Endothelial cell of umbilical vein (primary cell): Measurements from ENCODE around the gene SCRN3. TPM values are rescaled to one million over a fixed set of nuclear protein-coding genes. Genes with fewer than 3 reads are reported as not detected.
"Not testable (repeated sequence)": the region's sequence is repeated elsewhere in the genome, so short reads cannot be mapped to it uniquely, and the experiment has no call there.

Experiments
- BruUV-seq: library from RNA; stranded (reverse); fragments of 400-500 nt; replicated peaks from 2 replicates; lab custom pipeline; 2021; lab: Mats Ljungman, UMichigan
- CTCF ChIA-PET: fragments of 300-600, 350-600 bp; sonication (Branson Sonifier 250); formaldehyde crosslinking; loops from one replicate; lab custom pipeline; 2021; ENCODE audit warnings: antibody characterized with exemption, inconsistent platforms; lab: Charles Lee
- POLR2A ChIA-PET: fragments of 300-600, 350-600 bp; sonication (Branson Sonifier 250); formaldehyde crosslinking; loops from one replicate; lab custom pipeline; 2021; ENCODE audit warnings: antibody characterized with exemption, inconsistent platforms; lab: Charles Lee
- DNase-seq: peaks from one replicate; pipeline ENCODE4 v3.0.0-alpha.2; 2011; ENCODE audit warnings: low read depth, low spot score
- FAIRE-seq: peaks from 2 replicates; lab custom pipeline; 2011; peaks lifted over from hg19 to GRCh38; lab: Jason Lieb, UNC
- H2AFZ ChIP-seq: 2 replicates; pipeline ENCODE4 v1.6.0; 2012; ENCODE audit warnings: low read depth, low read length, control low read depth, inconsistent platforms
- H3K27ac ChIP-seq: 2 replicates; pipeline ENCODE4 v1.5.1; 2011; ENCODE audit warnings: low read depth, mild to moderate bottlenecking, control low read depth, low read length, moderate library complexity; ENCODE audit not compliant: insufficient read depth
- H3K27me3 ChIP-seq, 2 experiments: 2 replicates each; pipeline versions ENCODE4 v1.6.0 to v1.6.1; 2011; ENCODE audit warnings: low read length in 2 of 2, mixed read lengths in 1 of 2; ENCODE audit not compliant: control insufficient read depth in 2 of 2, insufficient read depth in 2 of 2
- H3K36me3 ChIP-seq, 2 experiments: 2 replicates in 1 of 2; 3 replicates in 1 of 2; pipeline ENCODE4 v1.5.1; 2011; ENCODE audit warnings: low read length in 2 of 2, mild to moderate bottlenecking in 1 of 2, moderate library complexity in 1 of 2; ENCODE audit not compliant: control insufficient read depth in 2 of 2, insufficient read depth in 2 of 2; ENCODE audit errors: extremely low read depth in 1 of 2
- H3K4me1 ChIP-seq: 3 replicates; pipeline ENCODE4 v1.5.1; 2011; ENCODE audit warnings: mild to moderate bottlenecking, low read length; ENCODE audit not compliant: control insufficient read depth, insufficient read depth; ENCODE audit errors: extremely low read depth
- H3K4me2 ChIP-seq: 2 replicates; pipeline ENCODE4 v1.6.1; 2011; ENCODE audit warnings: low read length, control low read depth, mixed read lengths; ENCODE audit not compliant: insufficient read depth
- H3K4me3 ChIP-seq, 3 experiments: fragments of 200-600 bp in 1 of 3; sonication (generic), shearing (Covaris generic) in 1 of 3; replicated peaks in 1 of 3; 2 replicates each; pipeline ENCODE4 v1.5.1; 2011 to 2016; ENCODE audit warnings: control low read depth in 3 of 3, low read length in 3 of 3, mild to moderate bottlenecking in 2 of 3, inconsistent platforms in 1 of 3, low read depth in 1 of 3, moderate library complexity in 1 of 3; ENCODE audit not compliant: insufficient read depth in 1 of 3
- H3K79me2 ChIP-seq: 2 replicates; pipeline ENCODE4 v1.6.0; 2012; ENCODE audit warnings: low read length, inconsistent platforms; ENCODE audit not compliant: control insufficient read depth, insufficient read depth
- H3K9ac ChIP-seq: replicated peaks from 2 replicates; pipeline ENCODE3; 2011; ENCODE audit warnings: low read length, control low read depth; ENCODE audit not compliant: insufficient read depth; ENCODE audit errors: extremely low read depth
- H3K9me1 ChIP-seq: replicated peaks from 3 replicates; pipeline ENCODE4 v1.6.0; 2011; ENCODE audit warnings: mild to moderate bottlenecking, low read length; ENCODE audit not compliant: control insufficient read depth, insufficient read depth; ENCODE audit errors: extremely low read depth
- H3K9me3 ChIP-seq: replicated peaks from 2 replicates; pipeline ENCODE4 v1.5.1; 2012; ENCODE audit warnings: low read length, inconsistent platforms; ENCODE audit not compliant: control insufficient read depth, insufficient read depth
- H4K20me1 ChIP-seq: replicated peaks from 2 replicates; pipeline ENCODE3; 2011; ENCODE audit warnings: mild to moderate bottlenecking, low read length; ENCODE audit not compliant: control insufficient read depth, insufficient read depth; ENCODE audit errors: extremely low read depth
- FOS ChIP-seq: IDR thresholded peaks from 2 replicates; pipeline ENCODE4 v1.6.1; 2011; ENCODE audit warnings: mild to moderate bottlenecking, low read length, moderate library complexity, borderline replicate concordance; ENCODE audit not compliant: insufficient read depth
- GATA2 ChIP-seq: IDR thresholded peaks from 2 replicates; pipeline ENCODE4 v1.7.0; 2011; ENCODE audit warnings: low read depth, mild to moderate bottlenecking, moderate library complexity, mixed read lengths, low read length; ENCODE audit not compliant: insufficient read length, insufficient read depth
- JUN ChIP-seq: IDR thresholded peaks from 2 replicates; pipeline ENCODE4 v1.6.1; 2011; ENCODE audit warnings: borderline replicate concordance, low read depth; ENCODE audit not compliant: insufficient read length, insufficient read depth
- POLR2A ChIP-seq: IDR thresholded peaks from 2 replicates; pipeline ENCODE4 v1.6.1; 2012; ENCODE audit warnings: low read depth, mild to moderate bottlenecking, control low read depth, low read length
- POLR2AphosphoS5 ChIP-seq: IDR thresholded peaks from 2 replicates; pipeline ENCODE4 v1.6.1; 2012; ENCODE audit warnings: low read depth, mild to moderate bottlenecking, control low read depth, low read length, moderate library complexity; ENCODE audit not compliant: insufficient read depth
- dilution Hi-C: fragments of 300-500 bp; cut with MboI; formaldehyde crosslinking; loops from one replicate; pipeline ENCODE4 v1.15.0; 2019; ENCODE audit warnings: low sequenced_read_pairs; ENCODE audit not compliant: extremely low pct_ligation_motif_present
- intact Hi-C: fragments of 100-400 bp; cut with micrococcal nuclease; formaldehyde crosslinking; loops from one replicate; pipeline ENCODE4 v1.10.0; 2022
- polyA plus RNA-seq, 4 experiments: library from polyadenylated mRNA; depleted of rRNA in 3 of 4; stranded (reverse) in 3 of 4; unstranded in 1 of 4; fragments of >200 nt; gene quantifications; 2 replicates each; pipeline versions ENCODE4 v1.2.1 to v1.2.3, GENCODE V29; 2011 to 2012; ENCODE audit warnings: missing spikeins in 1 of 4
- total RNA-seq: library from RNA; stranded (reverse); gene quantifications from 2 replicates; pipeline ENCODE4 v1.2.3, GENCODE V29; 2021
- TF ChIP-seq, protein P1 (sequence below), 2 donors: IDR thresholded peaks; 1 replicate in 1 of 2; 2 replicates in 1 of 2; pipeline ENCODE4 v1.5.1; 2011; ENCODE audit warnings: low read length in 2 of 2, mild to moderate bottlenecking in 2 of 2, moderate library complexity in 2 of 2, control low read depth in 1 of 2, inconsistent platforms in 1 of 2, low read depth in 1 of 2; ENCODE audit not compliant: insufficient read depth in 1 of 2; ENCODE audit errors: extremely low read depth in 1 of 2
- TF ChIP-seq, protein P2 (sequence below): IDR thresholded peaks from 2 replicates; pipeline ENCODE4 v1.6.1; 2011; ENCODE audit not compliant: insufficient read depth, insufficient read length

SCRN3 gene
- total and polyA plus RNA-seq, 2 donors (not counting 3 experiments of a cell fraction or from before 2014, with no cell fraction given): 10.7 to 24.0 TPM

DNA sequence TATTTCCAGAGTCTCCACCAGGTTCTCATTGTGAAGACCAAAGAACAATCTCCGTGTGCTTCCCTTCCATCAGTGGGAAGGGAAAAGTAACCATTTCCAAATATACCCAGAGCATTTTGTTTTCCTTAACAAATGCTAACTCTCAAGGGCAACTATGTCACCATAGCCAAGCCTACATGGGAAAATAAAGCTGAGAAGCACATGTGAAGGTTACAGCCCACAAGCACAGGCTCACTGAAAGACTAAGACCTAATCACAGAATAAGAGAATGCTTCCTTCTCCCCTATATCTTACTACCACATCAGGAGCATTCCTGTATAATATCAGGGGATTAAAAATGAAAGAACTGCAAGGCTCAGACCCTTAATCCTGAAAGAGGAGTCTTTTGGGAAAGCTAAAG is 32.6 kb upstream of the SCRN3 start:
- Histone ChIP-seq H3K9me1 (no peaks in the 10 kb centered on the region), H4K20me1 (no peaks in the 10 kb centered on the region), H3K36me3 (peaks cover 0 to 7% of the 10 kb centered on the region in 2 experiments), H3K4me3 (no peak overlapping the region), H2AFZ (no peak overlapping the region), H3K9me3 (no peaks in the 10 kb centered on the region), H3K4me1 (no peaks in the 10 kb centered on the region), H3K27ac (no peak overlapping the region), H3K79me2 (no peaks in the 10 kb centered on the region), H3K4me2 (no peak overlapping the region), H3K9ac (no peak overlapping the region), H3K27me3 (no peaks in the 10 kb centered on the region)
- DNase-seq (no peak), FAIRE-seq (no peak)
- TF ChIP-seq, protein P1, sequence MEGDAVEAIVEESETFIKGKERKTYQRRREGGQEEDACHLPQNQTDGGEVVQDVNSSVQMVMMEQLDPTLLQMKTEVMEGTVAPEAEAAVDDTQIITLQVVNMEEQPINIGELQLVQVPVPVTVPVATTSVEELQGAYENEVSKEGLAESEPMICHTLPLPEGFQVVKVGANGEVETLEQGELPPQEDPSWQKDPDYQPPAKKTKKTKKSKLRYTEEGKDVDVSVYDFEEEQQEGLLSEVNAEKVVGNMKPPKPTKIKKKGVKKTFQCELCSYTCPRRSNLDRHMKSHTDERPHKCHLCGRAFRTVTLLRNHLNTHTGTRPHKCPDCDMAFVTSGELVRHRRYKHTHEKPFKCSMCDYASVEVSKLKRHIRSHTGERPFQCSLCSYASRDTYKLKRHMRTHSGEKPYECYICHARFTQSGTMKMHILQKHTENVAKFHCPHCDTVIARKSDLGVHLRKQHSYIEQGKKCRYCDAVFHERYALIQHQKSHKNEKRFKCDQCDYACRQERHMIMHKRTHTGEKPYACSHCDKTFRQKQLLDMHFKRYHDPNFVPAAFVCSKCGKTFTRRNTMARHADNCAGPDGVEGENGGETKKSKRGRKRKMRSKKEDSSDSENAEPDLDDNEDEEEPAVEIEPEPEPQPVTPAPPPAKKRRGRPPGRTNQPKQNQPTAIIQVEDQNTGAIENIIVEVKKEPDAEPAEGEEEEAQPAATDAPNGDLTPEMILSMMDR (IDR thresholded peaks at IDR 0.05; ENCODE audit: extremely low read depth in 1 of 2, insufficient read depth in 1 of 2, low read depth in 1 of 2, low read length in 2 of 2): no peak
- TF ChIP-seq FOS (no peak), POLR2A (no peak), GATA2 (no peak), POLR2AphosphoS5 (no peak), JUN (no peak)
- TF ChIP-seq, protein P2, sequence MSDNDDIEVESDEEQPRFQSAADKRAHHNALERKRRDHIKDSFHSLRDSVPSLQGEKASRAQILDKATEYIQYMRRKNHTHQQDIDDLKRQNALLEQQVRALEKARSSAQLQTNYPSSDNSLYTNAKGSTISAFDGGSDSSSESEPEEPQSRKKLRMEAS: no peak
- BruUV-seq: no TSS peak
- ChIA-PET CTCF (interaction anchor here (2.1 kb wide), 1 partner anchor 13 kb away, joined by 6 read pairs; no protein-coding TSS in a partner anchor), POLR2A (no interaction called here)
- intact Hi-C loops: no loop called here
- dilution Hi-C loops: no loop called here

DNA sequence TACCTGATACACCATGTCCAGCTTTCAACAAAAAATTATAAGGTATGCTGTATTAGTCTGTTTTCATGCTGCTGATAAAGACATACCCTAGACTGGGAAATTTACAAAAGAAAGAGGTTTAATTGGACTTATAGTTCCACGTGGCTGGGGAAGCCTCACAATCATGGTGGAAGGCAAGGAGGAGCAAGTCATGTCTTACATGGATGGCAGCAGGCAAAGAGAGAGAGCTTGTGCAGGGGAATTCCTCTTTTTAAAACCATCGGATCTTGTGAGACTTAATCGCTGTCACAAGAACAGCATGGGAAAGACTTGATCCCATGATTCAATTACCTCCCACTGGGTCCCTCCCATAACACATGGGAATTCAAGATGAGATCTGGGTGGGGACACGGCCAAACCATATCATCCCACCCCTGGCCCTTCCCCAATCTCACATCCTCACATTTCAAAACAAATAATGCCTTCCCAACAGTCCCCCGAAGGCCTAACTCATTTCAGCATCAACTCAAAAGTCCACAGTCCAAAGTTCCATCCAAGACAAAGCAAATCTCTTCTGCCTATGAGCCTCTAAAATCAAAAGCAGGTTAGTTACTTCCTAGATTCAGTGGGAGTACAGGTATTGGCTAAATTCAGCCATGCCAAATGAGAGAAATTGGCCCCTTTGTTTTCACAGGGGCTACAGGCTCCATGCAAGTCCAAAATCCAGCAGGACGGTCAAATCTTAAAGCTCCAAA is 31.9 kb upstream of the SCRN3 start:
- FAIRE-seq, H3K4me3 ChIP-seq, H3K36me3 ChIP-seq, H3K4me1 ChIP-seq, intact Hi-C loops, H3K27me3 ChIP-seq, H3K4me2 ChIP-seq, H3K27ac ChIP-seq, POLR2A ChIA-PET, H2AFZ ChIP-seq, H3K9ac ChIP-seq, H3K79me2 ChIP-seq, DNase-seq, H3K9me1 ChIP-seq, dilution Hi-C loops, H3K9me3 ChIP-seq, BruUV-seq, H4K20me1 ChIP-seq: not testable (repeated sequence)
- CTCF ChIA-PET: interaction anchor here (2.1 kb wide), 1 partner anchor 13 kb away, joined by 6 read pairs; no protein-coding TSS in a partner anchor
